ENCODE results near the gene RASA3.

The RASA3 gene

DNA sequence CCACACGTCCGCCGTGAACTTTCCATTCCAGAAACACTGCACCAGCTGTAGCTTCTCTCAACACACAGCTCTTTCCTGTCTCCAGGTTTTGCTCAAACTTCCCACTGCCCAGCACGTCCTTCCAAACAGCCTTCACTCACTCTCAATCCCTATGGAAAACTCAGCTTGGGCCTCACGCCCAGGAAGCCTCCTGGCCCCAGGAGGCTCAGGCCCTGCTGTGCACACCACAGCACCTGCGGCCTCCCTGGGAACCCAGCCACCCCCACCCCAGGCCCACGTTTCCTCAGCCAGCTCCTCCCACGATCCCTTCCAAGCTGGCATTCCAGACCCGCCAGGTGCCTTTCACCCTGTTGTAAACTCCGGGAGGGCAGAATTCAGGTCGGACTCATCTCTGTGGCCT lies 193.7 kb downstream of the RASA3 start:
- Histone ChIP-seq H3K4me1 (ENCODE audit: control insufficient read depth, insufficient read depth, low read length) (peaks cover 12% of the 10 kb centered on the region), H3K4me3 (ENCODE audit: low read length in 2 of 2) (no peak overlapping the region), H3K9me3 (ENCODE audit: control insufficient read depth in 2 of 2, low read length in 2 of 2) (no peaks in the 10 kb centered on the region), H3K27me3 (ENCODE audit: control insufficient read depth in 1 of 2, insufficient read depth in 2 of 2, low read length in 2 of 2) (peaks cover 10 to 12% of the 10 kb centered on the region in 2 donors), H3K27ac (ENCODE audit: low read length) (no peak overlapping the region), H3K9ac (ENCODE audit: low read length in 2 of 2) (no peak overlapping the region), H3K36me3 (ENCODE audit: control insufficient read depth in 2 of 2, insufficient read depth in 2 of 2, low read length in 2 of 2) (no peaks in the 10 kb centered on the region)

DNA sequence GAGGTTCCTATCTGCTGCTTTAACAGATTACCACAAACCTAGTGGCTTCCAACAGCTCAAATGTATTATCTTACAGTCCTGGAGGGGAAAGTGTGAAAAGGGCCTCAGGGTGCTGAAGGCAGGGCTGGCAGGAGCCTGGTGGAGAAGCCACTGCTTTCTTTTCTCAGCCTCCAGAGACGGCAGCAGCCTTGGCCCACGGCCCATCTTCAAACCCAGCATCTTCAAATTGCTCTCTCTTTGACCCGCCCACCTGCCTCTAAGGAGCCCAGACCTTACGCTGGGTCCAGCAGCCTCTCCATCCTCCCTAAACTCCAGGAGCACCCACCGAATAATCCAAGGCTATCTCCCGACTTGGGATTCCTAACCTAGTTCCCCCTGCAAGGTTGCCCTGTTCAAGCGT lies 194.2 kb downstream of the RASA3 start:
- Histone ChIP-seq H3K9me3 (ENCODE audit: control insufficient read depth in 2 of 2, low read length in 2 of 2) (no peaks in the 10 kb centered on the region), H3K9ac (ENCODE audit: low read length in 2 of 2) (no peak overlapping the region), H3K4me1 (ENCODE audit: control insufficient read depth, insufficient read depth, low read length) (peaks cover 12% of the 10 kb centered on the region), H3K36me3 (ENCODE audit: control insufficient read depth in 2 of 2, insufficient read depth in 2 of 2, low read length in 2 of 2) (no peaks in the 10 kb centered on the region), H3K27me3 (ENCODE audit: control insufficient read depth in 1 of 2, insufficient read depth in 2 of 2, low read length in 2 of 2) (peaks cover 10 to 12% of the 10 kb centered on the region in 2 donors), H3K27ac (ENCODE audit: low read length) (no peak overlapping the region), H3K4me3 (ENCODE audit: low read length in 2 of 2) (no peak overlapping the region)

DNA sequence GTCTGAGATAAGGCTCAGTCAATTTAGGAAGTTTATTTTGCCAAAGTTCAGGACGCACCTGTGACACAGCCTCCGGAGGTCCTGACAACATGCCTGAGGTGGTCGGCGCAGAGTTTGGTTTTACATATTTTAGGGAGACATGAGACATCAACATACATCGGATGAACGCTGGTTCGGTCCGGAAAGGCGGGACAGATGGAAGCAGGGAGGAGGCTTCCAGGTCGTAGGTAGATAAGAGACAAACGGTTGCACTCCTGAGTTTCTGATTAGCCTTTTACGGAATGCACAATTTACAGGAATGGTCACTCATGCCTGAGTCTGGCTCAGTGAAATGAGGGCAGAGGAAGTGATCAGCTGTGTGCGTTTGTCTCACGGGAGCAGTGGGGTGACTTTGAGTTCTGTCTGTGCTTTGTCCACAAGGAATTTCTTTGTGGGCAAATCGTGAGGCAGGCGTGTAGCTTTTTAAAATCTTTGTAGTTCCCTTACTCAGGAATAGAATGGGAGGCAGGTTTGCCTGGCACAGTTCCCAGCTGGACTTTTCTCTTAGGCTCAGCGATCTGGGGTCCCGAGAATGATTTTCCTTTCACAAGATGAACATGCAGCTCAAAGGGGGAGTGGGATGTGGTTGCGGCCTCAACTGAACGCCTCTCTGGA lies 194.8 kb downstream of the RASA3 start:
- no peak overlapping the region for H3K9ac ChIP-seq (ENCODE audit: low read length in 2 of 2)
- H3K36me3 ChIP-seq (ENCODE audit: control insufficient read depth in 2 of 2, insufficient read depth in 2 of 2, low read length in 2 of 2) = no peaks in the 10 kb centered on the region

DNA sequence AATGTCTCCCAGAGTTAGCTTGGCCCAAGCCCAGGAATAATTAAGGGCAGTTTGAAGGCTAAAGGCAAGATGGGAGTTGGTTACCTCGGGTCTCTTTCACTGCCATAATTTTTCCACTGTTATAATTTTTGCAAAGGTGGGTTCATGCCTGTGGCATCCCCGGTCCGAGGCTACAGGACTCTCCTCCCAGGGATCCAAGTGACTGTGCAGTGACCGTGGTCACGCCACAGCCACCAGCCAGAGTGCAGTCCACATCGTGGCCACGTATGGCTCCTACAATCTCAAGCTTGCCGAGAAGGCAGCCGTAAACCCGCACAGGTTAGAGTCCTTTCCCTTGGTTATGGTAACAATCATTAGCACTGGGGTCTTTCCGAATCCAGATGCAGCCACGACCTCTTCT lies 195.3 kb downstream of the RASA3 start:
- no peak overlapping the region for H3K9ac ChIP-seq (ENCODE audit: low read length in 2 of 2)
- H3K27ac ChIP-seq (ENCODE audit: low read length) = no peak overlapping the region
- no peaks in the 10 kb centered on the region for H3K9me3 ChIP-seq (ENCODE audit: control insufficient read depth in 2 of 2, low read length in 2 of 2)
- H3K4me3 ChIP-seq (ENCODE audit: low read length in 2 of 2) = no peak overlapping the region
- no peaks in the 10 kb centered on the region for H3K36me3 ChIP-seq (ENCODE audit: control insufficient read depth in 2 of 2, insufficient read depth in 2 of 2, low read length in 2 of 2)
- peaks cover 12 to 14% of the 10 kb centered on the region in 2 donors for H3K27me3 ChIP-seq (ENCODE audit: control insufficient read depth in 1 of 2, insufficient read depth in 2 of 2, low read length in 2 of 2)
- peaks cover 12% of the 10 kb centered on the region for H3K4me1 ChIP-seq (ENCODE audit: control insufficient read depth, insufficient read depth, low read length)

More for the DNA sequence above, 194.8 kb downstream of the RASA3 start:
- peaks cover 10 to 12% of the 10 kb centered on the region in 2 donors for H3K27me3 ChIP-seq (ENCODE audit: control insufficient read depth in 1 of 2, insufficient read depth in 2 of 2, low read length in 2 of 2)
- peaks cover 12% of the 10 kb centered on the region for H3K4me1 ChIP-seq (ENCODE audit: control insufficient read depth, insufficient read depth, low read length)
- H3K9me3 ChIP-seq (ENCODE audit: control insufficient read depth in 2 of 2, low read length in 2 of 2) = no peaks in the 10 kb centered on the region
- H3K27ac ChIP-seq (ENCODE audit: low read length) = no peak overlapping the region
- H3K4me3 ChIP-seq (ENCODE audit: low read length in 2 of 2) = no peak overlapping the region

DNA sequence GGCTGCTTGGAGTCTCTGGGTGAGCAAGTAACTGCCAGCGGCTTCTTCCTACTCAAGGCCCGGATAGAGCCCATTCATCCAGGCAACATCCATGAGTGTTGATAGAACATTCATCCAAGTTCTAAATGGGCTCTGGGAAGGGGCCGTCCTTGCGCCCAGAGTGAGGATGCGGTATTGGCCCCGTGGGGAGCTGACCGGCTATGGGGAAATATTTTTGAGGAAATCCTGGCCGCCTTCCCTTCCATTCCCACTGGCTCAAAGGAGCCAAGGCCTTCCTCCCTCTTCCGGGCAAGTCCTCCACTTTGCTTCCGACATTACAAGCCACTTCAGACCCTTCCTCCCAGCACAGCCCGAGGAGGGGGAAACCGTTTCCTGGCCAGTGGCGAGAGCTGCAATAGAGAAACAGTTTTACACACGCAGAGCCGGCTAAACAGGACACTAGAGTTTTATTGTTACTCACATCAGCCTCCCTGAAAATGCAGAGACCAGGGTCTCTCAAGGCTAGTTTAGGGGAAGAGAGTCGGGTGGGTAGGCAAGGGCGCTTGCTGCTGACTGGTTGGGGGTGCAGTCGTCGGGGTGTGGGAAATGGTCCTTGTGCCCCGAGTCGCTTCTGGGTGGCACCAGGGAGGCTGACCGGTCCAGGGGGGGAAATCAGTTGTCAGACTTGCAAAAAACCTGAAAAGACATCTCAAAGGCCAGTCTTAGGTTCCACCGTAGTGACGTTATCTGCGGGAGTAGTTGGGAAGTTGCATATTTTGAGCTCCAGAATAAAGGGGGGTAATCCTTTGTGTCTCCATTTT lies 196.1 kb downstream of the RASA3 start:
- Histone ChIP-seq H3K9me3 (ENCODE audit: control insufficient read depth in 2 of 2, low read length in 2 of 2) (no peaks in the 10 kb centered on the region), H3K36me3 (ENCODE audit: control insufficient read depth in 2 of 2, insufficient read depth in 2 of 2, low read length in 2 of 2) (no peaks in the 10 kb centered on the region), H3K4me1 (ENCODE audit: control insufficient read depth, insufficient read depth, low read length) (peaks cover 12% of the 10 kb centered on the region), H3K4me3 (ENCODE audit: low read length in 2 of 2) (no peak overlapping the region), H3K9ac (ENCODE audit: low read length in 2 of 2) (no peak overlapping the region), H3K27me3 (ENCODE audit: control insufficient read depth in 1 of 2, insufficient read depth in 2 of 2, low read length in 2 of 2) (peaks cover 12 to 15% of the 10 kb centered on the region in 2 donors), H3K27ac (ENCODE audit: low read length) (no peak overlapping the region)

DNA sequence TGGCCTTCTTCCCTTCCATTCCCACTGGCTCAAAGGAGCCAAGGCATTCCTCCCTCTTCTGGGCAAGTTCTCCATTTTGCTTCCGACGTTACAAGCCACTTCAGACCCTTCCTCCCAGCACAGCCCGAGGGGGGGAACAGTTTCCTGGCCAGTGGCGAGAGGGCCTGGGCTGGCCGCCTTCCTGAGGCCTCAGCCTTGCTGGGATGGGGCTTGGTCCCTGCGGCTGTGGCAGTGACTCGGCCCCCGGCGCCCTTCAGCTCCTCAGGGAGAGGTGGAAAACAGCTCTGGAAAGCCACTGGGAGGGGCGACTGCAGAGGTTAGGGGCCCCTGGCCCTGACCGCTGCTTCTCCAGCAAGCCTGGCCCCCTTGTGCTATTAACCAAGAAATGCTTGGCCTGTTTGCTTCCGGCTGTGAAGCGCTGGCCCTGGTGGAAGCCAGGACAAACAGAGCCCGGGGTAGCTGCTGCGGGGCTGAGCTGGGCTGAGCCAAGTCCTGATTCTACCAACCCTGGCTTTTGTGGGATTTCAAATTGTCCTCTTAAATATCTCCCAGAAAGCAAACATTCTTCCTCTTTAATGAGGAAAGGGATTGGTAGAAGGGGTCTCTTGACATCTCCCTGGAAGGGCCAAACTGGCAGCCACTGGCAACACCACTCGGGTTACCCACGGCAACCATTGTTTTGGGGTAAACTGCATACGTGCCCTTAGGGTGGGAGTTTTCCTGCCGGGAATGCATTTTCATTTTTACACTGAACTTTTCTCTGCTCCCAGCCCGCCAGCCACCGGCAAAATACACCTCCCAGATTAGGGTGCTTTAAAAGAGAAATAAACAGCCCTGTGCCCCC lies 197.2 kb downstream of the RASA3 start:
- peaks cover 12% of the 10 kb centered on the region for H3K4me1 ChIP-seq (ENCODE audit: control insufficient read depth, insufficient read depth, low read length)
- H3K36me3 ChIP-seq (ENCODE audit: control insufficient read depth in 2 of 2, insufficient read depth in 2 of 2, low read length in 2 of 2) = no peaks in the 10 kb centered on the region
- H3K4me3 ChIP-seq (ENCODE audit: low read length in 2 of 2) = no peak overlapping the region
- peaks cover 12 to 15% of the 10 kb centered on the region in 2 donors for H3K27me3 ChIP-seq (ENCODE audit: control insufficient read depth in 1 of 2, insufficient read depth in 2 of 2, low read length in 2 of 2)
- H3K27ac ChIP-seq (ENCODE audit: low read length) = no peak overlapping the region
- no peak overlapping the region for H3K9ac ChIP-seq (ENCODE audit: low read length in 2 of 2)
- H3K9me3 ChIP-seq (ENCODE audit: control insufficient read depth in 2 of 2, low read length in 2 of 2) = no peaks in the 10 kb centered on the region

DNA sequence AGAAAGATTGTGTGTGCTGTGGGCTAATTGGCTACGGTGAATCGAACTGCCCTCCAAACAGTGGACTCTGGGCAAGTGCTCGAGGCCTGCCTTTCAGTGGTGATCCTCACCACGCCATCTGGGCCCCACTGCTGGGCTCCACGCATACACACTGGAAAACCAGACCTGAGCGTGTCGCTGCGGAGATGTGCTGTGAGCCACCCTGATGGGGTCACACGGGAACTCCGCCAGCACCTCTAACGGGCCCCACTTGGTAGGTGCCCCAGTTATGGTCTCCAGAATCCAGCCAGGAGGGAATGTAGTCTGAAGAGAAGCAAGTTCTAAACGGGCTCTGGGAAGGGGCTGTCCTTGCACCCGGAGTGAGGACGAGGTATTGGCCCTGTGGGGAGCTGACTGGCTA lies 197.8 kb downstream of the RASA3 start:
- Histone ChIP-seq H3K4me1 (ENCODE audit: control insufficient read depth, insufficient read depth, low read length) (peaks cover 18% of the 10 kb centered on the region), H3K27ac (ENCODE audit: low read length) (no peak overlapping the region), H3K27me3 (ENCODE audit: control insufficient read depth in 1 of 2, insufficient read depth in 2 of 2, low read length in 2 of 2) (peaks cover 12 to 15% of the 10 kb centered on the region in 2 donors)

DNA sequence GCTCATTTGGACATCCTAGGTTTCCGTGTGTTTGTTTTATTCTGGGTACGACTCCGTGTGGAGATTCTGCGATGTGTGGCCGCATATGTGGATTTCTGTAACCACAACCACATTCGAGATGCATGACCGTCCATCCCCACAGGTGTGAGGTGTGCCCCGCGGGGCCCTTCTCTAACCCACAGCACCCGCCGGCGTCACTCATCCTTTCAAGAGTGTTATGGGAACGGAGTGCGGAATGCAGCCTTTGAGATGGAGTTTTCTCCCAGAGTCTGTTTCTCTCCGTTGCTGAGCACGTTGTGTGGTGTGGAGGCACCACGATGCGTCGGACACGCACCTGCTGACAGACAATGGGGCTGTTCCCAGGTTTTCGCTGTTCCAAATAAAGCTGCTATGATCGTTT lies 198.5 kb downstream of the RASA3 start:
- Histone ChIP-seq H3K36me3 (ENCODE audit: control insufficient read depth in 2 of 2, insufficient read depth in 2 of 2, low read length in 2 of 2) (no peaks in the 10 kb centered on the region), H3K9me3 (ENCODE audit: control insufficient read depth in 2 of 2, low read length in 2 of 2) (no peaks in the 10 kb centered on the region), H3K27ac (ENCODE audit: low read length) (no peak overlapping the region), H3K4me3 (ENCODE audit: low read length in 2 of 2) (no peak overlapping the region), H3K9ac (ENCODE audit: low read length in 2 of 2) (no peak overlapping the region), H3K27me3 (ENCODE audit: control insufficient read depth in 1 of 2, insufficient read depth in 2 of 2, low read length in 2 of 2) (peaks cover 8 to 15% of the 10 kb centered on the region in 2 donors), H3K4me1 (ENCODE audit: control insufficient read depth, insufficient read depth, low read length) (peaks cover 24% of the 10 kb centered on the region)

More for the DNA sequence above, 197.8 kb downstream of the RASA3 start:
- no peak overlapping the region for H3K9ac ChIP-seq (ENCODE audit: low read length in 2 of 2)
- H3K9me3 ChIP-seq (ENCODE audit: control insufficient read depth in 2 of 2, low read length in 2 of 2) = no peaks in the 10 kb centered on the region
- no peak overlapping the region for H3K4me3 ChIP-seq (ENCODE audit: low read length in 2 of 2)
- H3K36me3 ChIP-seq (ENCODE audit: control insufficient read depth in 2 of 2, insufficient read depth in 2 of 2, low read length in 2 of 2) = no peaks in the 10 kb centered on the region

DNA sequence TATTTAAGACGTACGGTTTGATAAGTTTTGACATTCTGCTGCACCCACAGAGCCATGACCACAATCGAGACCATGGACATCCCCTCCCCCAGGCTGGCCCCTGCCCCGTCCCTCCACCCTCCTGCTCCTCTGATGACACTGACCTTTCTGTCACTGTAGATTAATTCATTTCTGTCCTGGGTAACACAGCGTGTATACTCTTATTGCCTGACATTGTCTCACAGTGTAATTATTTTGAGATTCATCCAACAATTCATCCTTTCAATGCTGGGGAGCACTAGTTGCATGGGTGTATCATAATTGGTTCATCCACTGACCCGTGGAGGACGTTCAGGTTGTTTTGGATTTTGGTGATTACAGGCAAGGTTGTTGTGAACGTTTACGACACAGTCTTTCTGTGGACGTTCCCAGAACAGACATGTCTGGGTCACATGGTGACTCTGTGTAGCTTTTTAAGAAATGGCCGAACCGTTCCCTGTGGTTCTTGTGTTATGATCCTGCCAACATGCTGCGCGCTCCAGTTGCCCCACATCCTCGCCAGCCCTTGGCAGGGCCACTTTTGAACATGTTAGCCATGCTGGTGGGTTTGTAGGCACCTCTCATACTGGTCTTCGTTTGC lies 200.5 kb downstream of the RASA3 start:
- H3K9me3 ChIP-seq (ENCODE audit: control insufficient read depth in 2 of 2, low read length in 2 of 2) = no peaks in the 10 kb centered on the region
- H3K27me3 ChIP-seq (ENCODE audit: control insufficient read depth in 1 of 2, insufficient read depth in 2 of 2, low read length in 2 of 2) = peaks cover 3 to 15% of the 10 kb centered on the region in 2 donors
- no peak overlapping the region for H3K27ac ChIP-seq (ENCODE audit: low read length)
- H3K9ac ChIP-seq (ENCODE audit: low read length in 2 of 2) = no peak overlapping the region
- H3K4me3 ChIP-seq (ENCODE audit: low read length in 2 of 2) = no peak overlapping the region
- H3K4me1 ChIP-seq (ENCODE audit: control insufficient read depth, insufficient read depth, low read length) = peaks cover 33% of the 10 kb centered on the region
- no peaks in the 10 kb centered on the region for H3K36me3 ChIP-seq (ENCODE audit: control insufficient read depth in 2 of 2, insufficient read depth in 2 of 2, low read length in 2 of 2)

All from stomach smooth muscle (tissue), 2 donors.